Measurements from ENCODE around the gene LMBR1.
A peak's percentile ranks its signal among the peaks of the same experiment; 100 is the strongest.
"Not testable (repeated sequence)": the region's sequence is repeated elsewhere in the genome, so short reads cannot be mapped to it uniquely, and the experiment has no call there.

LMBR1 gene

GRCh38 chr7:156722043-156722826, 170.7 kb downstream of the LMBR1 start:
- H3K36me3 Mint-ChIP-seq (ENCODE audit: low read depth), result peaks cover 10% of the 10 kb centered on the region
- no peaks in the 10 kb centered on the region for H3K27me3 Mint-ChIP-seq (ENCODE audit: low read depth)
- H3K27ac Mint-ChIP-seq, result no peak overlapping the region
- peaks cover under 1% of the 10 kb centered on the region for H3K4me1 Mint-ChIP-seq (ENCODE audit: low read depth)
- no peak overlapping the region for H3K4me3 Mint-ChIP-seq
- peaks cover 2% of the 10 kb centered on the region for H3K9me3 Mint-ChIP-seq

GRCh38 chr7:156703773-156704482, 189.1 kb downstream of the LMBR1 start:
- Mint-ChIP-seq H3K36me3 (ENCODE audit: low read depth) (peaks cover 24% of the 10 kb centered on the region), H3K27ac (peak overlapping the region; percentile 5), H3K27me3 (ENCODE audit: low read depth) (no peaks in the 10 kb centered on the region), H3K9me3 (peaks cover 19% of the 10 kb centered on the region), H3K4me1 (ENCODE audit: low read depth) (peaks cover 7% of the 10 kb centered on the region), H3K4me3 (no peak overlapping the region)

- Mint-ChIP-seq H3K36me3 (ENCODE audit: low read depth) (peaks cover 24% of the 10 kb centered on the region), H3K4me1 (ENCODE audit: low read depth) (peaks cover 7% of the 10 kb centered on the region), H3K27ac (no peak overlapping the region)
Observed at GRCh38 chr7:156703209-156703608, 189.8 kb downstream of the LMBR1 start.

GRCh38 chr7:156702399-156702798, 190.6 kb downstream of the LMBR1 start:
- H3K27me3 Mint-ChIP-seq (ENCODE audit: low read depth), result no peaks in the 10 kb centered on the region
- H3K4me3 Mint-ChIP-seq, result no peak overlapping the region
- peaks cover 7% of the 10 kb centered on the region for H3K4me1 Mint-ChIP-seq (ENCODE audit: low read depth)
- H3K27ac Mint-ChIP-seq, result no peak overlapping the region
- peaks cover 27% of the 10 kb centered on the region for H3K36me3 Mint-ChIP-seq (ENCODE audit: low read depth)
- H3K9me3 Mint-ChIP-seq, result peaks cover 32% of the 10 kb centered on the region

More at GRCh38 chr7:156703209-156703608, 189.8 kb downstream of the LMBR1 start:
- no peaks in the 10 kb centered on the region for H3K27me3 Mint-ChIP-seq (ENCODE audit: low read depth)
- no peak overlapping the region for H3K4me3 Mint-ChIP-seq
- H3K9me3 Mint-ChIP-seq, result peaks cover 25% of the 10 kb centered on the region

GRCh38 chr7:156701787-156702186, 191.2 kb downstream of the LMBR1 start:
- not testable (repeated sequence) for H3K27ac Mint-ChIP-seq; H3K4me1 Mint-ChIP-seq (ENCODE audit: low read depth); H3K27me3 Mint-ChIP-seq (ENCODE audit: low read depth); H3K4me3 Mint-ChIP-seq
- H3K36me3 Mint-ChIP-seq (ENCODE audit: low read depth), result peaks cover 30% of the 10 kb centered on the region
- peaks cover 39% of the 10 kb centered on the region for H3K9me3 Mint-ChIP-seq

DNA sequence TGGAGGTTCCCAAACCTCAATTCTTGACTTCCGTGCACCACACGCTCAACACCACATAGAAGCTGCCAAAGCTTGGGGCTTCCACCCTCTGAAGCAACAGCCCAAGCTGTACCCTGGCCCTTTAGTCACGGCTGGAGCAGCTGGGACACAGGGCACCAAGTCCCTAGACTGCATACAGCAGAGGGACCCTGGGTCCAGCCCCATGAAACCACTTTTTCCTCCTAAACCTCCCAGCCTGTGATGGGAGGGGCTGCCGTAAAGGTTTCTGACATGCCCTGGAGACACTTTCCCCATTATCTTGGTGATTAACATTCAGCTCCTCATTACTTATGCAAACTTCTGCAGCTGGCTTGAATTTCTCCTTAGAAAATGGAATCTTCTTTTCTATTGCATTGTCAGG, 194.5 kb downstream of the LMBR1 start:
- not testable (repeated sequence) for H3K27me3 Mint-ChIP-seq (ENCODE audit: low read depth); H3K27ac Mint-ChIP-seq; H3K4me1 Mint-ChIP-seq (ENCODE audit: low read depth); H3K4me3 Mint-ChIP-seq
- peaks cover 51% of the 10 kb centered on the region for H3K9me3 Mint-ChIP-seq
- H3K36me3 Mint-ChIP-seq (ENCODE audit: low read depth), result peaks cover 38% of the 10 kb centered on the region

- not testable (repeated sequence) for H3K4me3 Mint-ChIP-seq; H3K4me1 Mint-ChIP-seq (ENCODE audit: low read depth); H3K27me3 Mint-ChIP-seq (ENCODE audit: low read depth); H3K27ac Mint-ChIP-seq
- Mint-ChIP-seq H3K9me3 (peaks cover 55% of the 10 kb centered on the region), H3K36me3 (ENCODE audit: low read depth) (peaks cover 43% of the 10 kb centered on the region)
Observed at GRCh38 chr7:156697283-156697682, 195.7 kb downstream of the LMBR1 start.

DNA sequence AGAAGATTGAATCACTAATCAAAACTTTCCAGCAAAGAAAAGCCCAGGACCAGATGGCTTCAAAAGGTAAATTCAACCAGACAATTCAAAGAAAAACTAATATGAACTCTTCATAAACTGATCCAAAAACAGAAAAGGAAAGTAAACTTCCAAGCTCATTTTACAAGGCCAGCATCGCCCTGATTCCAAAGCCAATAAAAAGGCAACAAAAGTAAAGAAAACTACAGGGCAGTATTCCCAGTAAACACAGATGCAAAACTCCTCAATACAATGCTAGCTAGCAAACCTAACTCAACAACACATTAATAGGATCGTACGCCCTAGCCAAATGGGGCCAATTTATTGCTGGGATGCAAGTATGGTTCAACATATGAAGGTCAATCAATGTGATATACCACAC, 199.4 kb downstream of the LMBR1 start:
- peaks cover 39% of the 10 kb centered on the region for H3K9me3 Mint-ChIP-seq
- no peak overlapping the region for H3K4me3 Mint-ChIP-seq
- H3K36me3 Mint-ChIP-seq (ENCODE audit: low read depth), result peaks cover 31% of the 10 kb centered on the region
- no peaks in the 10 kb centered on the region for H3K4me1 Mint-ChIP-seq (ENCODE audit: low read depth)
- no peaks in the 10 kb centered on the region for H3K27me3 Mint-ChIP-seq (ENCODE audit: low read depth)
- H3K27ac Mint-ChIP-seq, result no peak overlapping the region

GRCh38 chr7:156692849-156693248, 200.1 kb downstream of the LMBR1 start:
- Mint-ChIP-seq H3K36me3 (ENCODE audit: low read depth) (peaks cover 31% of the 10 kb centered on the region), H3K4me1 (ENCODE audit: low read depth) (no peaks in the 10 kb centered on the region), H3K27ac (no peak overlapping the region), H3K27me3 (ENCODE audit: low read depth) (no peaks in the 10 kb centered on the region), H3K9me3 (peaks cover 33% of the 10 kb centered on the region), H3K4me3 (no peak overlapping the region)

DNA sequence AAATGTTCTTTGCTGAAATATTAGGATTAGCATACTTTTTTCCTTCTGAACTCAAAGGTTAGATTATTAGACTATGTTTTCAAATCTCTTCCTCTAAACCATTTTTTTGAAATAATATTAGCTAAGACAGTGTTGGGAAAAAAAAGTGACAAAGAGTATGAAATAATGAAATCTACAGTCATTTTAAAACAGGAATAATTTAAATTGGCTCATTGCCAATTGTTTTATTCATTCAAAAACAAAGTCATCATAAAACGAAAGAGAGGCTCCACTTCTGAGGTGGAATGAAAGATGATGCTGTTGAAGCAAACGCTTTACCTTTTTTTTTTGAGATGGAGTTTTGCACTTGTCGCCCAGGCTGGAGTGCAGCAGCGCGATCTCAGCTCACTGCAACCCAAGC, 201.2 kb downstream of the LMBR1 start:
- no peaks in the 10 kb centered on the region for H3K4me1 Mint-ChIP-seq (ENCODE audit: low read depth)
- H3K36me3 Mint-ChIP-seq (ENCODE audit: low read depth), result peaks cover 21% of the 10 kb centered on the region
- no peaks in the 10 kb centered on the region for H3K27me3 Mint-ChIP-seq (ENCODE audit: low read depth)
- H3K27ac Mint-ChIP-seq, result no peak overlapping the region
- no peak overlapping the region for H3K4me3 Mint-ChIP-seq
- H3K9me3 Mint-ChIP-seq, result peaks cover 22% of the 10 kb centered on the region

DNA sequence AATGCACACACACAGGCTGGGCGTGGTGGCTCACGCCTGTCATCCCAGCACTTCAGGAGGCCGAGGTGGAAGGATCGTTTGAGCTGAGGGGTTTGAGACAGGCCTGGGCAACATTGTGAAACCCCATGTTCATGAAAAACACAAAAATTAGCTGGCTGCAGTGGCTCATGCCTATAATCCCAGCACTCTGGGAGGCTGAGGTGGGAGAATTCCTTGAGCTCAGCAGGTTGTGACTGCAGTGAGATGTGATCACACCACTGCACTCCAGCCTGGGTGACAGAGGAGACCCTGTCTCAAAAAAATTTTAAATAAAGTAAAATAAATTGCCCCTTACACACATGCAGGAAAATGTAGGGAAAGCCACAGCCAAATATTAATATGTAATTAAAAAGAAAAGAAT, 208.3 kb downstream of the LMBR1 start:
- H3K4me1 Mint-ChIP-seq (ENCODE audit: low read depth), result peaks cover 4% of the 10 kb centered on the region
- no peak overlapping the region for H3K4me3 Mint-ChIP-seq
- H3K27ac Mint-ChIP-seq, result no peak overlapping the region
- H3K27me3 Mint-ChIP-seq (ENCODE audit: low read depth), result no peaks in the 10 kb centered on the region
- peaks cover 4% of the 10 kb centered on the region for H3K36me3 Mint-ChIP-seq (ENCODE audit: low read depth)
- H3K9me3 Mint-ChIP-seq, result no peaks in the 10 kb centered on the region

GRCh38 chr7:156684251-156684650, 208.7 kb downstream of the LMBR1 start:
- Mint-ChIP-seq H3K27me3 (ENCODE audit: low read depth) (no peaks in the 10 kb centered on the region), H3K36me3 (ENCODE audit: low read depth) (peaks cover 4% of the 10 kb centered on the region), H3K4me1 (ENCODE audit: low read depth) (peaks cover 8% of the 10 kb centered on the region), H3K4me3 (no peak overlapping the region), H3K27ac (no peak overlapping the region), H3K9me3 (no peaks in the 10 kb centered on the region)

DNA sequence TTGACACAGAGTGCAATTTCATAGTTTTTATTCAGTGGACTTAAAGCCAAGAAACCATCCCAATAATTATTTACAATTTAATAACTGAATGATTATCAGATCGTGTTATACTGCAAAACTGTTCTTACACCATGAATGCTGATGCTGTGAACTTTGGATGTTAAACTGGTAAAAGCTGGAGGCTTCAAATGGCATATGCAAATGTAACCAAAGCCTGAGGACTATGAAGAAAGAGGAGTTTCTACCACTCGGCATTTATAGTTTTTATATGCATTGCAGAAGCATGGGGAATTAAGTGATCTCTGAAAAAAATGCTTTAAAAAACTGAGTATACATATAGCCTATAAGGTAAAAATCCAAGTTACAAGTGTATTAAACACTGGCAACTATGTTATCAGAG, 210.1 kb downstream of the LMBR1 start:
- H3K4me3 Mint-ChIP-seq, result no peak overlapping the region
- no peaks in the 10 kb centered on the region for H3K27me3 Mint-ChIP-seq (ENCODE audit: low read depth)
- H3K36me3 Mint-ChIP-seq (ENCODE audit: low read depth), result peaks cover 10% of the 10 kb centered on the region
- H3K27ac Mint-ChIP-seq, result no peak overlapping the region
- H3K9me3 Mint-ChIP-seq, result no peaks in the 10 kb centered on the region
- peaks cover 8% of the 10 kb centered on the region for H3K4me1 Mint-ChIP-seq (ENCODE audit: low read depth)

DNA sequence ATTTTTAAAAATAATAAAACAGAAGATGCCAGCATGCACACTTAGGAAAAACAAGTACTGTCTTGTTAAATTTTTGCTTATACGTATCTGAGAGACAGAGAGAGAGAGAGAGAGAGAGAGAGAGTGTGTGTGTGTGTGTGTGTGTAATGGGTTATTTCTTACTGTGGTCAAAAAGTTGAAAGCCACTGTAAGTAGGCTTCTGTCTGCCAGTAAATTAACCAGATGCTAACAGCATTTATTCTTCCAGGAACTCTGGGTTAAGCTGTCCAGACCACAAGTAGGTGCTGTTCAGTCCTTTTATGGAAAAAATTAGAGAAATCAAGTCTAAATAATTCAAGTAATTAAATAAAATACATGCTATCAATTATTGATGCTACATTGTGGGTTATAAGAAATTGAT, 212.7 kb downstream of the LMBR1 start:
- H3K4me1 Mint-ChIP-seq (ENCODE audit: low read depth), result peaks cover 15% of the 10 kb centered on the region
- no peaks in the 10 kb centered on the region for H3K9me3 Mint-ChIP-seq
- no peaks in the 10 kb centered on the region for H3K27me3 Mint-ChIP-seq (ENCODE audit: low read depth)
- peaks cover 24% of the 10 kb centered on the region for H3K36me3 Mint-ChIP-seq (ENCODE audit: low read depth)
- peak overlapping the region; percentile 8 for H3K4me3 Mint-ChIP-seq
- peak overlapping the region; percentile 33 for H3K27ac Mint-ChIP-seq

DNA sequence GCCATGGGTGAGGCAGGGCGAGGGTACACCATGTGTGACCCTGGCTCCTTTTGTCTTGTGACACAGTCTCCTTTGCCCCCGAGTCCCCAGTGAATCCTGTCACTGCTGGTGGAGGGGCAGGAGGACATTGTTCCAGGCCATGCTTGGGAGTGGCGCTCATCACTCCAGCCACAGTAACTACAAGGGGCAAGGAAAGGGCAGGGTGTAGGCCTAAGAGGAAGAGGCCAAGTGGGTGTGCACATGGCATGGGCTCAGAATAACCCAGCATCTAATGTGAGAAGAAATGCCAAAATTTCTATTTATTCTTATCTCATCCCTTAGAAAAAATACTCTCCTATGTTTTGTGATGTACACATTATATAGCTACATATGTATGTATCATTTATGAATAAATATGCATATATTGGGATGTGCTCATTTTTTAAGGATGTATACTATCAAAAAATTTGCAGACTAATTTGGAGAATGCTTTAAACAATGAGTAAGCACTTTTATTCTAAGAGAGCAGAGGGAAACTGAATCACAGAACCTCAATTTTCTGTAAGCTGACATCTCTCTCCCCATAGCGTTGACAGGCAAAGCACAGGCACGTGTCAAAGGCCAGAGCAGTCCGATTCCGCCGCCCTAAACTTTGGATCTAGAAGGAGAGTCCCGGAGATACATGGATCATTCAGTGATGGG, 215.5 kb downstream of the LMBR1 start:
- Mint-ChIP-seq H3K27me3 (ENCODE audit: low read depth) (no peaks in the 10 kb centered on the region), H3K4me3 (no peak overlapping the region), H3K4me1 (ENCODE audit: low read depth) (peaks cover 17% of the 10 kb centered on the region), H3K9me3 (no peaks in the 10 kb centered on the region), H3K27ac (no peak overlapping the region), H3K36me3 (ENCODE audit: low read depth) (peaks cover 29% of the 10 kb centered on the region)
